Trophoblast cell (in vitro differentiated cells and primary cell): Measurements from ENCODE around the gene TSPEAR.
"Not testable (repeated sequence)": the region's sequence is repeated elsewhere in the genome, so short reads cannot be mapped to it uniquely, and the experiment has no call there.

Source experiments
- DNase-seq, 2 donors: peaks; one replicate each; pipeline ENCODE4 v3.0.0-alpha.2; 2016
- H2AFZ ChIP-seq: 2 replicates; pipeline ENCODE4 v1.6.1; 2013; ENCODE audit warnings: low read length, moderate library complexity, mild to moderate bottlenecking; ENCODE audit not compliant: insufficient read depth, poor library complexity
- H2AK5ac ChIP-seq: 2 replicates; pipeline ENCODE4 v1.6.1; 2013; ENCODE audit warnings: mild to moderate bottlenecking, low read length
- H2BK120ac ChIP-seq: 2 replicates; pipeline ENCODE4 v1.6.1; 2013; ENCODE audit warnings: low read length, mild to moderate bottlenecking, moderate library complexity; ENCODE audit not compliant: insufficient read depth, poor library complexity
- H2BK12ac ChIP-seq: 2 replicates; pipeline ENCODE4 v1.6.1; 2013; ENCODE audit warnings: mild to moderate bottlenecking, low read length, moderate library complexity
- H2BK5ac ChIP-seq: 2 replicates; pipeline ENCODE4 v1.6.1; 2013; ENCODE audit warnings: low read length, low read depth, moderate library complexity, mild to moderate bottlenecking; ENCODE audit not compliant: poor library complexity
- H3K14ac ChIP-seq: 2 replicates; pipeline ENCODE4 v1.6.1; 2013; ENCODE audit warnings: mild to moderate bottlenecking, low read length
- H3K18ac ChIP-seq: 2 replicates; pipeline ENCODE4 v1.6.1; 2013; ENCODE audit warnings: mild to moderate bottlenecking, low read length
- H3K23ac ChIP-seq: 2 replicates; pipeline ENCODE4 v1.6.1; 2013; ENCODE audit warnings: low read length
- H3K27ac ChIP-seq: 2 replicates; pipeline ENCODE4 v1.5.1; 2013; ENCODE audit warnings: low read depth, mild to moderate bottlenecking, inconsistent platforms, low read length, moderate library complexity
- H3K27me3 ChIP-seq: 2 replicates; pipeline ENCODE4 v1.6.1; 2013; ENCODE audit warnings: inconsistent platforms, mild to moderate bottlenecking, low read length, moderate library complexity; ENCODE audit not compliant: insufficient read depth
- H3K36me3 ChIP-seq, 2 experiments: 1 replicate in 1 of 2; 2 replicates in 1 of 2; pipeline ENCODE4 v1.6.1; 2013; ENCODE audit warnings: low read length in 2 of 2, mild to moderate bottlenecking in 2 of 2, moderate library complexity in 1 of 2; ENCODE audit not compliant: insufficient read depth in 2 of 2, control insufficient read depth in 1 of 2
- H3K4ac ChIP-seq: 2 replicates; pipeline ENCODE4 v1.6.1; 2013; ENCODE audit warnings: low read depth, mild to moderate bottlenecking, low read length, moderate library complexity
- H3K4me1 ChIP-seq, 2 experiments: 1 replicate in 1 of 2; 2 replicates in 1 of 2; pipeline ENCODE4 v1.6.1; 2013; ENCODE audit warnings: low read length in 2 of 2, mild to moderate bottlenecking in 2 of 2, moderate library complexity in 1 of 2; ENCODE audit not compliant: insufficient read depth in 2 of 2, control insufficient read depth in 1 of 2
- H3K4me2 ChIP-seq: 2 replicates; pipeline ENCODE4 v1.6.1; 2013; ENCODE audit warnings: inconsistent platforms, mild to moderate bottlenecking, low read length, moderate library complexity
- H3K4me3 ChIP-seq: 2 replicates; pipeline ENCODE4 v1.5.1; 2013; ENCODE audit warnings: mild to moderate bottlenecking, low read depth, low read length, inconsistent platforms
- H3K79me1 ChIP-seq: one replicate; pipeline ENCODE4 v1.6.1; 2013; ENCODE audit warnings: low read length
- H3K79me2 ChIP-seq: 2 replicates; pipeline ENCODE4 v1.6.1; 2013; ENCODE audit warnings: low read length, mild to moderate bottlenecking; ENCODE audit not compliant: control insufficient read depth, insufficient read depth, poor library complexity
- H3K9ac ChIP-seq: 2 replicates; pipeline ENCODE4 v1.6.1; 2013; ENCODE audit warnings: mild to moderate bottlenecking, low read length
- H3K9me3 ChIP-seq: 2 replicates; pipeline ENCODE4 v1.6.1; 2013; ENCODE audit warnings: low read depth, mild to moderate bottlenecking, control low read depth, inconsistent platforms, low read length; ENCODE audit not compliant: insufficient read depth
- H4K12ac ChIP-seq: 2 replicates; pipeline ENCODE4 v1.6.1; 2013; ENCODE audit warnings: low read depth, mild to moderate bottlenecking, low read length, moderate library complexity
- H4K8ac ChIP-seq: 2 replicates; pipeline ENCODE4 v1.6.1; 2013; ENCODE audit warnings: low read depth, mild to moderate bottlenecking, low read length, moderate library complexity
- H4K91ac ChIP-seq: one replicate; pipeline ENCODE4 v1.6.1; 2013; ENCODE audit warnings: low read depth, mild to moderate bottlenecking, low read length, moderate library complexity
- WGBS: extraction: QIAGEN DNeasy Blood & Tissue Kit; methylation state at CpG from one replicate; pipeline ENCODE4 v1.1.7; 2013; ENCODE audit warnings: missing lambda C conversion rate; ENCODE audit not compliant: insufficient read length, insufficient coverage; ENCODE audit errors: extremely low coverage; 5-methylcytosine and 5-hydroxymethylcytosine counted together

Gene TSPEAR

DNA sequence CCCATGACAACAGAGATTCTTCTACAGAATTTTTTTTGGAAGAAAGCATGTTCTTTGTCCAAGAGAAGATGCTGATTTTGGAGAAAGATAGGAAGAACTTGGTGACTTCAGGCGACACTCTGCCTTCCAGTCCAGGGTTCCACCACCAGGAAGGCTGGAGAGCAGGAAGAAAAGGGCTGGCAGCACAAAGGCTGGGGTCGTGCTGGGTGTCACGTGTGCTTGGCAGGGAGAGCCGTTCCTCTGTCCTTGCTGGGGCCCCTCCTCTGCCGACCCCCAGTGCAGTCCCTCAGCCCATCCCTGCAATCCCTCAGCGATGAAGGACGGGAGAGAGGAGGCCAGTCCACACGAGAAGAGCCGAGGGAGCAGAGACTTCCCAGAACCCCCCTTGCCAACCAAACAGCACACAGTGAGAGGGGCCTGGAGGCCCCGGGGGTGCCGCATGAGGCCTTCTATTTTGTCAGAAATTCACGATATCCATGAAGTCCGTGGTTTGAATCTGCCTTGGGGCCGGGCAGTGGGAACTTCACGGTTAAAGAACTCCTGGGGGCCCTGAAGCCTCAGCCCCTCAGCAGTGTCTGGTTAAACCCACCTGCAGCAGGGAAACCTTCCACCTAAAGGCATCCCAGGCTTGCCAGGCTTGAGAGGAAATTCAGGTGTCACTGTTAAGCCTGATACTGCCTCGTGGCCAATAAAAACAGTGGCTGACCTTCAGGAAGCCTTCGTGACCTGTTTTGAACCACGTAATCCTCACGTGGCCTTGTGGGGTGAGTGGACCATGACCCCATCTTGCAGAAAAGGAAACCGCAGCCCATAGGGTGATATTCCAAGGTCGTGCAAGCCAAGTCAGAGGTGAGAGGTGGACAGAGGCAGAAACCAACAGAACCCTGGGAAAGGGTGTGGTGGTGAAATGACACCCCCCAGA, 11.0 kb downstream of the TSPEAR start:
- no peak overlapping the region for H3K4me3 ChIP-seq
- H4K91ac ChIP-seq, result no peak overlapping the region
- no peak overlapping the region for H2BK12ac ChIP-seq
- H2BK5ac ChIP-seq, result no peak overlapping the region
- peaks cover 13 to 14% of the 10 kb centered on the region in 2 experiments for H3K4me1 ChIP-seq
- H2AFZ ChIP-seq, result no peak overlapping the region
- H3K79me2 ChIP-seq, result no peaks in the 10 kb centered on the region
- H3K27ac ChIP-seq, result no peak overlapping the region
- H3K27me3 ChIP-seq, result peaks cover 7% of the 10 kb centered on the region
- no peak for DNase-seq
- H3K4me2 ChIP-seq, result no peak overlapping the region
- H3K14ac ChIP-seq, result no peak overlapping the region
- no peaks in the 10 kb centered on the region for H3K79me1 ChIP-seq
- H4K12ac ChIP-seq, result no peak overlapping the region
- no peak overlapping the region for H2BK120ac ChIP-seq
- no peak overlapping the region for H4K8ac ChIP-seq
- WGBS, result no CpG with 5 or more reads among the region's 21 CpGs
- H3K18ac ChIP-seq, result no peak overlapping the region
- no peak overlapping the region for H3K4ac ChIP-seq
- no peak overlapping the region for H3K9ac ChIP-seq
- H3K36me3 ChIP-seq, result no peaks in the 10 kb centered on the region
- no peak overlapping the region for H3K23ac ChIP-seq
- no peak overlapping the region for H2AK5ac ChIP-seq
- H3K9me3 ChIP-seq, result peaks cover 9% of the 10 kb centered on the region

DNA sequence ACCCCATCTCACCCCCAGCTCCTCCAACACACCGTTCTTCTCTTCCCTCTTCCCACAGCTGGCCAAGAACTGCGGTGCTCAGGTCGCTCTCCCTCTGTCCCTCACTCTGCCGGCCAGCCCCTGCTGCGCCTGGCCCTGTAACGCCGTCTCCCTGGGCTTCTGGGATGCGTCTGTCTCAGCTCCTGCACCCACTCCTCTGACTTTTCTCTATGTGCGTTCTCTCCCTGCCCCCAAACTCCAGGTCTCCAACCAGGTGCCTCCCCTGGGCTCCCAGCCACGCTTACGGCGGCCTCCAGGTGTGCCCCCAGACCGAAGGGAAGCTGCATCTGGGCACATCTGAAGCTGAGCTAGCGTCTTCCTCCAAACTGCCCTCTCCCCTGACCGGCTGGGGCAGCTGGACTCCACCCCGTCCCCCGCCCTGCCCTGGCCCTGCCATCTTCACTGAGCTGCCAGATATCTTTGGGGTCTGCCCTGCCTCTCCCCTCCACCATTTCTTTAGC, 11.8 kb downstream of the TSPEAR start:
- no peak overlapping the region for H2AFZ ChIP-seq
- peaks cover 6% of the 10 kb centered on the region for H3K9me3 ChIP-seq
- H3K9ac ChIP-seq, result no peak overlapping the region
- no CpG with 5 or more reads among the region's 17 CpGs for WGBS
- H3K36me3 ChIP-seq, result no peaks in the 10 kb centered on the region
- no peak overlapping the region for H3K4ac ChIP-seq
- no peak overlapping the region for H2BK5ac ChIP-seq
- DNase-seq, result no peak
- H3K14ac ChIP-seq, result no peak overlapping the region
- H2AK5ac ChIP-seq, result no peak overlapping the region
- peaks cover 14 to 15% of the 10 kb centered on the region in 2 experiments for H3K4me1 ChIP-seq
- H3K4me3 ChIP-seq, result no peak overlapping the region
- H3K27ac ChIP-seq, result no peak overlapping the region
- no peaks in the 10 kb centered on the region for H3K79me2 ChIP-seq
- no peak overlapping the region for H2BK12ac ChIP-seq
- H4K12ac ChIP-seq, result no peak overlapping the region
- H3K23ac ChIP-seq, result no peak overlapping the region
- no peak overlapping the region for H4K8ac ChIP-seq
- no peak overlapping the region for H3K4me2 ChIP-seq
- no peak overlapping the region for H2BK120ac ChIP-seq
- H3K18ac ChIP-seq, result no peak overlapping the region
- no peak overlapping the region for H4K91ac ChIP-seq
- H3K79me1 ChIP-seq, result no peaks in the 10 kb centered on the region
- peaks cover 4% of the 10 kb centered on the region for H3K27me3 ChIP-seq

DNA sequence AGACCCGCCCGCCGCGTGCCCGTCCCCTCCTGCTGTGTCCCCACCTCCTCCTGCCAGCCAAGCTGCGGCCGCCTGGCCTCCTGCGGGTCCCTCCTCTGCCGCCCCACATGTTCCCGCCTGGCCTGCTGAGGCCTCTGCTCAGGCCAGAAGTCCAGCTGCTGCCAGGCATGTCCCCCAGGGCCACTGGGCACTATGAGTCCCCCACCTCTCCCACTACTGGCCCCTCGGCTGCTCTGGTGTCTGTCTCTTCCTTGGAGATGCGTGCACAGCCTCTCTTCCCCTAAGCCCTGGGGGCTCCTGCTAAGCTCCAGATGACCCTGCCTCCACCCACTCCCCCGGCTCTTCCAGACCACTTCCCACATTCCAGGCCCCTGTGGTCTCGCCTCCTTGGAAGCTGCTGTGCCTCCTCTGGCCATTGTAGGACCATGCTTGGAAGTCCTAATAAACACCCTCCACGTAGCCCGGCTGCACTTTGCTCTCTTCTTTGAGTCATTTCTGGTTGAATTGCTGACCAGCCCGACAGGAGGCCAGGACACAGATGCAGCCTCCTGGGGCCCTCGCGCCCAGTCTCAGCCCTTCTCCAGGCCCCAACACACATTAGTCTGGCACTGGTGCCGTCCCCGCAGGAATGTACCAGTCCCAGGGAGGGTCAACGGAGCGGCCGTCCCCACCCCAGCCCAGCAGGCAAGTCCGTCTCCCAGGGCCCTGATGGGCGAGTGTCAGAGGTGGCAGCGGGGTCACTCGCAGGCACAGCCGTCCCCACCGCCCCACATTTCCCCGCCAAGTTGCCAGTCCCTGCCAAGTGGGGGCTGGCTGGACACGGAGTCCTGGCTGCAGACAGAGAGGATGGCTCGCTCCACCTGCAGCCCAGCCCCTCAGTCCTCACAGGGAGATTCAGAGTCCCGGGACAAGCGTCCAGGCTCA, 13.3 kb downstream of the TSPEAR start:
- H3K27me3 ChIP-seq, result no peaks in the 10 kb centered on the region
- peaks cover 4% of the 10 kb centered on the region for H3K9me3 ChIP-seq
- H3K79me1 ChIP-seq, result no peaks in the 10 kb centered on the region
- H4K8ac ChIP-seq, result no peak overlapping the region
- H2AFZ ChIP-seq, result no peak overlapping the region
- no peak overlapping the region for H3K14ac ChIP-seq
- H2BK5ac ChIP-seq, result no peak overlapping the region
- no peaks in the 10 kb centered on the region for H3K36me3 ChIP-seq
- no peak overlapping the region for H3K4me3 ChIP-seq
- H3K9ac ChIP-seq, result no peak overlapping the region
- peak overlapping the region; percentile 25 for H4K91ac ChIP-seq
- H3K4me2 ChIP-seq, result peak overlapping the region; percentile 10
- no peak overlapping the region for H3K18ac ChIP-seq
- peaks cover 14 to 15% of the 10 kb centered on the region in 2 experiments for H3K4me1 ChIP-seq
- H2AK5ac ChIP-seq, result no peak overlapping the region
- no peak overlapping the region for H3K27ac ChIP-seq
- H2BK120ac ChIP-seq, result no peak overlapping the region
- no peak overlapping the region for H3K23ac ChIP-seq
- no CpG with 5 or more reads among the region's 35 CpGs for WGBS
- no peak overlapping the region for H4K12ac ChIP-seq
- H2BK12ac ChIP-seq, result no peak overlapping the region
- no peak for DNase-seq
- no peaks in the 10 kb centered on the region for H3K79me2 ChIP-seq
- H3K4ac ChIP-seq, result no peak overlapping the region

DNA sequence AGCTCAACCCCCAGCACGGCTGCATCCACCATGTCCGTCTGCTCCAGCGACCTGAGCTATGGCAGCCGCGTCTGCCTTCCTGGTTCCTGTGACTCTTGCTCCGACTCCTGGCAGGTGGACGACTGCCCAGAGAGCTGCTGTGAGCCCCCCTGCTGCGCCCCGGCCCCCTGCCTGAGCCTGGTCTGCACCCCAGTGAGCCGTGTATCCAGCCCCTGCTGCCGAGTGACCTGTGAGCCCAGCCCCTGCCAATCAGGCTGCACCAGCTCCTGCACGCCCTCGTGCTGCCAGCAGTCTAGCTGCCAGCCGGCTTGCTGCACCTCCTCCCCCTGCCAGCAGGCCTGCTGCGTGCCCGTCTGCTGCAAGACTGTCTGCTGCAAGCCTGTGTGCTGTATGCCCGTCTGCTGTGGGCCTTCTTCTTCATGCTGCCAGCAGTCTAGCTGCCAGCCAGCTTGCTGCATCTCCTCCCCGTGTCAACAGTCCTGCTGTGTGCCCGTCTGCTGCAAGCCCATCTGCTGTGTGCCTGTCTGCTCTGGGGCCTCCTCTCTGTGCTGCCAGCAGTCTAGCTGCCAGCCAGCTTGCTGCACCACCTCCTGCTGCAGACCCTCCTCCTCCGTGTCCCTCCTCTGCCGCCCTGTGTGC, 14.1 kb downstream of the TSPEAR start, which contains the start of gene KRTAP10-12:
KRTAP10-12 (plus strand) TSS at position 1 of the 639 bp plus-strand sequence; CDS start at position 31, 30 bp downstream.
- not testable (repeated sequence) for H3K27me3 ChIP-seq, H3K79me1 ChIP-seq, H4K8ac ChIP-seq, DNase-seq, H2AFZ ChIP-seq, H3K4me2 ChIP-seq, H4K12ac ChIP-seq, H2BK5ac ChIP-seq, H2AK5ac ChIP-seq, H3K4ac ChIP-seq, H2BK12ac ChIP-seq, H2BK120ac ChIP-seq, H3K36me3 ChIP-seq, H4K91ac ChIP-seq, H3K9me3 ChIP-seq, H3K79me2 ChIP-seq, H3K27ac ChIP-seq, H3K14ac ChIP-seq, H3K23ac ChIP-seq, H3K4me3 ChIP-seq, H3K9ac ChIP-seq, H3K18ac ChIP-seq
- WGBS, result no CpG with 5 or more reads among the region's 21 CpGs
- peaks cover 14 to 15% of the 10 kb centered on the region in 2 experiments for H3K4me1 ChIP-seq
